ENCODE data around the gene TENT4A. TPM values are rescaled to one million over a fixed set of nuclear protein-coding genes. Genes with fewer than 3 reads are reported as not detected.

TENT4A gene
- total RNA-seq, 2 donors from 2014 or later = 25.5 to 32.7 TPM

- H3K4me1 Mint-ChIP-seq = peaks cover 31% of the 10 kb centered on the region
Measured at GRCh38 chr5:6722015-6722414, 8.8 kb downstream of the TENT4A start.

GRCh38 chr5:6723122-6723815, 10.0 kb downstream of the TENT4A start:
- no peak for TF ChIP-seq CTCF (conservative IDR thresholded peaks at IDR 0.05)
- no peak overlapping the region for H3K9ac ChIP-seq (ENCODE audit: extremely low read depth, low read length, poor library complexity, severe bottlenecking)
- no peak overlapping the region for H3K4me3 Mint-ChIP-seq
- peaks cover 29% of the 10 kb centered on the region for H3K36me3 ChIP-seq (ENCODE audit: control insufficient read depth, insufficient read depth, low read length)
- WGBS, 2 experiments (ENCODE audit: insufficient coverage in 1 of 2, insufficient read length in 1 of 2) = 81 to 85% methylated on average over 14 of the region's 14 CpGs
- H3K27ac Mint-ChIP-seq = no peak overlapping the region
- H3K9me3 ChIP-seq (ENCODE audit: control insufficient read depth, low read length) = no peaks in the 10 kb centered on the region
- no peaks in the 10 kb centered on the region for H3K27me3 ChIP-seq (ENCODE audit: control insufficient read depth, insufficient read depth, low read length, poor library complexity, severe bottlenecking)
- H3K9me3 Mint-ChIP-seq = no peaks in the 10 kb centered on the region
- H3K36me3 Mint-ChIP-seq (ENCODE audit: low read depth) = peaks cover 5% of the 10 kb centered on the region
- H3K4me1 ChIP-seq (ENCODE audit: control insufficient read depth, insufficient read depth, low read length) = peaks cover 3% of the 10 kb centered on the region
- H3K4me1 Mint-ChIP-seq = peaks cover 28% of the 10 kb centered on the region
- no peak overlapping the region for H3K4me3 ChIP-seq (ENCODE audit: low read length)
- no peaks in the 10 kb centered on the region for H3K27me3 Mint-ChIP-seq (ENCODE audit: insufficient read depth)
- H3K27ac ChIP-seq (ENCODE audit: low read depth, low read length) = no peak overlapping the region
- DNase-seq = no peak

More at GRCh38 chr5:6722015-6722414, 8.8 kb downstream of the TENT4A start:
- Histone ChIP-seq H3K4me1 (ENCODE audit: control insufficient read depth, insufficient read depth, low read length) (peaks cover 3% of the 10 kb centered on the region), H3K27ac (ENCODE audit: low read depth, low read length) (no peak overlapping the region), H3K27me3 (ENCODE audit: control insufficient read depth, insufficient read depth, low read length, poor library complexity, severe bottlenecking) (no peaks in the 10 kb centered on the region), H3K9ac (ENCODE audit: extremely low read depth, low read length, poor library complexity, severe bottlenecking) (no peak overlapping the region), H3K9me3 (ENCODE audit: control insufficient read depth, low read length) (no peaks in the 10 kb centered on the region), H3K36me3 (ENCODE audit: control insufficient read depth, insufficient read depth, low read length) (peaks cover 33% of the 10 kb centered on the region), H3K4me3 (ENCODE audit: low read length) (no peak overlapping the region)
- Mint-ChIP-seq H3K27ac (no peak overlapping the region), H3K9me3 (no peaks in the 10 kb centered on the region), H3K27me3 (ENCODE audit: insufficient read depth) (no peaks in the 10 kb centered on the region), H3K36me3 (ENCODE audit: low read depth) (peaks cover 5% of the 10 kb centered on the region), H3K4me3 (no peak overlapping the region)
- 91% methylated on average over 6 of the region's 6 CpGs for WGBS, 2 experiments (ENCODE audit: insufficient coverage in 1 of 2, insufficient read length in 1 of 2)
- no peak for TF ChIP-seq CTCF (conservative IDR thresholded peaks at IDR 0.05)
- no peak for DNase-seq

DNA sequence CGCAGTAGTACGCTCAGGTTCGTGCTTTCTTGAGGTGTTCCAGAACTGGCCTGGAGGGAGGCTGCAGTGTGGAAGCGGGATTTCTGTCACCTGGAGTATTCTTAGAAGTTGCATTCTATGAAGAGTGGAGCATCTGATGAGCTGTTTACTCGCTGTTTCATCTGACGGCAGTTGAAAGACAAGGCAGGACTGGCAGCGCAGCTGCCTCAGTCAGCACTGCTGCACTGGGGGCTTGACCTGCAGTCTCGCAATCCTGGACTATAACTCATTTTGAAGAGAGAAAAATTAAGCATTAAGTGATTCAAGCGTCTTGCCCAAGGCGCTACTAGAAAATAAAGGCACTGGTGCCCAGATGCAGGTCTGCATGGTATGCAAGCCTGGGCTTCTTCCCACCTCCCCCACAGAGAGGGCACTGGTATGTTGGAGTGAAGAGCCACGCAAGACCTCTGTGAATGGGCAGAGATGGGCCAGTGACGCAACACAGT, 10.6 kb downstream of the TENT4A start:
- Histone ChIP-seq H3K9me3 (ENCODE audit: control insufficient read depth, low read length) (no peaks in the 10 kb centered on the region), H3K36me3 (ENCODE audit: control insufficient read depth, insufficient read depth, low read length) (peaks cover 24% of the 10 kb centered on the region), H3K27ac (ENCODE audit: low read depth, low read length) (no peak overlapping the region), H3K4me3 (ENCODE audit: low read length) (no peak overlapping the region), H3K27me3 (ENCODE audit: control insufficient read depth, insufficient read depth, low read length, poor library complexity, severe bottlenecking) (no peaks in the 10 kb centered on the region), H3K9ac (ENCODE audit: extremely low read depth, low read length, poor library complexity, severe bottlenecking) (no peak overlapping the region), H3K4me1 (ENCODE audit: control insufficient read depth, insufficient read depth, low read length) (peaks cover 3% of the 10 kb centered on the region)
- DNase-seq = no peak
- Mint-ChIP-seq H3K4me1 (peaks cover 30% of the 10 kb centered on the region), H3K4me3 (no peak overlapping the region), H3K27ac (no peak overlapping the region), H3K9me3 (no peaks in the 10 kb centered on the region), H3K36me3 (ENCODE audit: low read depth) (peaks cover 5% of the 10 kb centered on the region), H3K27me3 (ENCODE audit: insufficient read depth) (no peaks in the 10 kb centered on the region)
- 89 to 90% methylated on average over 10 to 12 of the region's 12 CpGs for WGBS, 2 experiments (ENCODE audit: insufficient coverage in 1 of 2, insufficient read length in 1 of 2)
- no peak for TF ChIP-seq CTCF (conservative IDR thresholded peaks at IDR 0.05)
